GM18511 (cell line): Measurements from ENCODE around the gene PGM1.
"Not testable (repeated sequence)": the region's sequence is repeated elsewhere in the genome, so short reads cannot be mapped to it uniquely, and the experiment has no call there.

Experiments
- ATAC-seq: cut with Tn5 transposase; IDR thresholded peaks from one replicate; pipeline ENCODE4 v1.9.1; 2021; ENCODE audit warnings: mild to moderate bottlenecking, moderate library complexity; ENCODE audit not compliant: unreplicated experiment

PGM1 gene

DNA sequence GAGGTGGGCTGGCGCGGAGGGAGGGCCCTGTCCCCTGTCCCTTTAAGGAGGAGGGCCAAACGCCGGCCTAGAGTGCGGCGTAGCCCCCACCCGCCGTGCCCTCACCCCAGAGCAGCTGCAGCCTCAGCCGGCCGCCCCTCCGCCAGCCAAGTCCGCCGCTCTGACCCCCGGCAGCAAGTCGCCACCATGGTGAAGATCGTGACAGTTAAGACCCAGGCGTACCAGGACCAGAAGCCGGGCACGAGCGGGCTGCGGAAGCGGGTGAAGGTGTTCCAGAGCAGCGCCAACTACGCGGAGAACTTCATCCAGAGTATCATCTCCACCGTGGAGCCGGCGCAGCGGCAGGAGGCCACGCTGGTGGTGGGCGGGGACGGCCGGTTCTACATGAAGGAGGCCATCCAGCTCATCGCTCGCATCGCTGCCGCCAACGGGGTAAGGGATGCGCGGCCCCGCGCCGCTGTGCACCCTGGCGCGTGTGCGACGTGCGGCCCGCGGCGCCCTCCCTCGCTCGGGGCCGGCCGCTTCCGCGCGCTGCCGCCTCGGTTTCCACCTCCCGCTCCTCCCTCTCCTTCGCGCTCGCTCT, at the start of gene PGM1:
TSS of gene PGM1 (plus strand) at position 109 of the 583 bp plus-strand sequence. CDS start at position 187, 78 bp downstream.
- ATAC-seq: peak; percentile 77

DNA sequence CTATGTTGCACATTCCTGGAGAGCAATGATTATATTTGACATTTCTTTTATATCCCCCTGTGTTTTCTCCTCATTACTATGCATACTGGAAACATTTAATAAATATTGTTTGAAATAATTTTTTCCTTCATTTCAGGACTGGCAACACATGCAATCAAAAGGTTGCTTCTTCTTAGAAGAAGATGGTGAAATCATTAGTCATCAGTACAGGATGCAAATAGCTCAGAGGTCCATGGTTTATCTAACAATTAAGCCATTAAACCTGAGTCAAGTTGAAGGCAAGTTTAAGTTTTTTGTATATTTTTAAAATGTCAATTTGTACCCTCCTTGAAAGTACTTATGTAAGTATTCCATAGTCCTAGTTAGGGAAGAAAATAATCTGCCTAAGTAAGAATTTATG, 47.4 kb upstream of the PGM1 start:
- no peak for ATAC-seq

DNA sequence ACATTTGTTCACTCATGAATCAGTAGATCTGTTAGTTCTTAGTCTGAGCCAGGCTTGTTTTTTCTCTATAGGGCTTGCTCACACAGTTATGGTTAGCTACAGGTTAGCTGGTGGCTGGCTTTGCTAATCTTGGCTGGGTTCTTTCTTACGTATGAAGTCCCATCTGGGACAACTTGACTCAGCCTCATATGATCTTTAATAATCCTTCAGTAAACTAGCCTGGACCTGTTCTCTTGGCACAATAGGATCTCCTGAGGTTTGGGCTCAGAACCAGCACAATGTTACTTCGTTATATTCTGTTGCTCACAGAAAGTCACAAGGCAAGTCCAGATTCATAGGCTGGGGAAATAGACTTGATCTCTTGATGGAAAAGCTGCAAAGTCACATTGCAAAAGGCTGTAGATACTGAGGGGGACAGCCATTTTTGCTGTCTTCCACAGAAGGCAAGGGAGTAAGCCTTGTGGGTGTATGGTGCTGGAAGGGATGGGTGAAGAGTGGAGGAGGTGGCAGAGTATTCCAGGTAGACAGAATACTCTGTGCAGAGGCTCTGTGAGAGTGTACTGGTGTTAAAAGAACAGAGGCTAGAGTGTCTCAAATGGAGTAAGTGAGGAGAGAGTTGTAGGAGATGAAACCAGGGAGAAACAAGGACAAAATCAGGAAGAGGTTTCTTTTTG, 45.5 kb upstream of the PGM1 start:
- no peak for ATAC-seq

DNA sequence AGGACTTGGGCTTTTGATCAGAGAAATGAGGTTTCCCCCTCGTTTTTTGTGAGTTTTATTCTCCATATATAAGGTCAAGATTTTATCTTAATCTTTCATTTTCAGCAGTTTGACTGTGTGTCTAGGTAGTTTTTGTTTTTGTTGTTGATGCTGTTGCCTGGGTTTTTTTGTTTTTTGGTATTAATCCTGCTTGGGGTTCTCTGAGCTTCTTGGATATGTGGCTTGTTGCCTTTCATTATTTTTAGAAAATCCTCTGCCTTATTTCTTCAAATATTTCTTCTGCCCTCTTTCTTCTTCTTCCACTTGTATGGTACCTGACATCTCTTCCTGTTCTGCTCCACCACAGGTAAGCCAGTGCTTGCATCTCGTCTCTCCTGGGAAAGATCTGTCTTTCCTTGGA, 44.9 kb upstream of the PGM1 start:
- ATAC-seq: no peak

DNA sequence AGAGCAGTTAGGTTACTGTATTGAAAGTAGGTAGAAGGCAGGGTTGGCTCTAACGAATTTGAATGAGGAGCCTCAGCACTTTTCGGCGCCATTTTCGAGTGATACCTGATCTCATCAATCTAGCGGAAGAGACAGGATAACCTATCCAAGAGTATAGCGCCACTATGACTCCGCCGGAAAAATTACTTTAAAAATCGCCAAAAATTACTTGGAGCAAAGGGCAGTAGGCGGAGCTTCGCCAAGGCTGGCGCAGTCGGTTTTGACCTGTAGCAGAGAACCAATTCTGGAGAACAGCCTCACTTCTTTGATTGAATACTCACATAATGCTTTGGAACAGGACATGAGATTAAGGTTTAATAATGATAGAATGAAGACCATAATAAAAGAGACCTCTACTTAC, 44.3 kb upstream of the PGM1 start:
- ATAC-seq: no peak

DNA sequence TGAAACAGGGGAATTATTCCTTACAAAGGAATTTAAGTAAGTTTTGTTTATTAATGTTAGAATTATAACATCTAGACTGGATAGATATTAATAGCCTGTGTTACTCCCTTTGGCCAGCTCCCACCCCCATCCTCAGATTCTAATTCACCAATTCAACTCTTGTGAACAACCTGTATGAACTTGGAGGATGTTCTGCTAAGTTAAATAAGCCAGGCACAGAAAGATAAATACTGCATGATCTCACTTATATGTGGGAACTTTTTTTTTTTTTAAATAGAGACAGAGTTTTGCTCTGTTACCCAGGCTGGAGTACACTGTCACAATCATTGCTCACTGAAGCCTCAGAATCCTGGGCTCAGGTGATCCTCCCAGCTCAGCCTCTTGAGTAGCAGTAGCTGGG, 37.7 kb upstream of the PGM1 start:
- no peak for ATAC-seq

DNA sequence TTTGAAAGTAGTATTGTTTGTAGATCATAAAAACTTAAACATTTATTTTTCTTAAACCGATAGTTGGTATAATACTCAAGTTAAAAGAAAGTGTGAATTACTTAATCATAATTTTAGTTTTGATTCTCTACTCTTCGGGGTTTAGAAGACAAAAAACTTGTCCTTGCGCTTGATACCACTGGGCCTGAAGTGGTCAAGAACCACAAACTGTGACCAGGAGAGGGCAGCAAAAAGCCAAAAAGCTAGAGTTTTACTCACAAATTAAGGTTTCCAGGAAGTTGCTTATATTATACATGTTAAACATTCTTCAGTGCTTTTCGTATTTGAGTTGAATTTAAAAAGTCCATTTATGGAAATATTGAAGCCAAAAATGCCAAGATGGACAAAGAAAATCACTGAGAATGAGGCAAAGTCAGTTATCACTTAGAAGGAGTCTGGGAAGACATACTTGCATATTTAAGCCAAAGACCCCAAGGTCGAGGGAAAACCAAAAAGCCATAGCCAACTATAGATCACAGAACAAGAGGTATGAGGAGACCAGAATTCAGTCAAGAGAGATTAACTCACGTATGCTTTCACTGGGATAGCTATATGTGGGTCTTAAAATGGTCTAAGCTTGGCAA, 35.7 kb upstream of the PGM1 start:
- no peak for ATAC-seq

DNA sequence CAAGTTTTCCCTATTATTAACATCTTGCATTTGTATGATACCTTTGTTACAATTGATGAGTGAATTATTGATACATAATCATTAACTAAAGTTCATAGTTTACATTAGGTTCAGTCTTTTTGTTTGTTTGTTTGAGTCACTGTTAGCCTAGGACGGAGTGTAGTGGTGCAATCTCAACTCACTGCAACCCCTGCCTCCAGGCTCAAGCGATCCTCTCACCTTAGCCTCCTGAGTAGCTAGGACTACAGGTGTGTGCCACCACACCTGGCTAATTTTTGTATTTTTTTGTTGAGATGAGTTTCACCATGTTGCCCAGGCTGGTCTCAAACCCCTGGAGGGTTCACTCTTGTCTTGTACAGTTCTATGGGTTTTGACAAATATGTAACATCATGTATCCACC, 33.9 kb upstream of the PGM1 start:
- no peak for ATAC-seq

DNA sequence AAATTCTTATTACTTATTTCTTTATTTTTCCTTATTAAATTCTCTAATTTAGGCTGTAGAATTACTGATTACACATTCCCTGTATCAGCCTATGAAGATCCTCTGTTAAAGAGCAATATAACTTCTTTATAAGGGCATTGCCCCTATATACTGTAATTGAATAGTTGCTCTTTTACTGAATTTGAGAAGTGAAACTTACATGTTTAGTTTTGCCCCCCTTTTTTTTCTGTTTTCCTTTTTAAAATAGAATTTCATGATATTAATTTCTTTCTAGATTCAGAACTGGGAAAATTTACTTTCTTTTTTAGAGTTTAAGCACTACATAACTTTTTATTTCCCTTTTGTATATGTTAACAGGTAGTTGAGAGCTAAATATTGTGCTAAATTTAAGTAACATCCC, 29.5 kb upstream of the PGM1 start:
- no peak for ATAC-seq

DNA sequence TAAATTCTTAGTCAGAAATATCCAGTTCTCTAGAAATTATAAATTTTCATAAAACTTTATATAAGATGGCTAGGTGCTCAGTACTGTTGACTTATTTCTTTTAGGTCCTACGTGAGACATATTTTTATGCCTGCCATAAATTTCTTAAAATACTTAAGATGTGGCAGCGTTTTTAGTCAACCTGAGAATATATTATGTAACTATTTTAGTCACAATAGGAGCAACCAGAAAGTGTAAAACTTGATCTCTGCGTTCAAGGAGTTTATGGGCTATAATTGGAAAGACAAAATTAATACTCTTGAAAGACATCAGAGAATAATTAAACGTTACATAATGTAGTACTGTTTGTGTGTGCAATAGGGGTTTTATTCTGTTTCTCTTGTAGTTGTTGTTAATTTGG, 24.1 kb upstream of the PGM1 start:
- ATAC-seq: no peak

DNA sequence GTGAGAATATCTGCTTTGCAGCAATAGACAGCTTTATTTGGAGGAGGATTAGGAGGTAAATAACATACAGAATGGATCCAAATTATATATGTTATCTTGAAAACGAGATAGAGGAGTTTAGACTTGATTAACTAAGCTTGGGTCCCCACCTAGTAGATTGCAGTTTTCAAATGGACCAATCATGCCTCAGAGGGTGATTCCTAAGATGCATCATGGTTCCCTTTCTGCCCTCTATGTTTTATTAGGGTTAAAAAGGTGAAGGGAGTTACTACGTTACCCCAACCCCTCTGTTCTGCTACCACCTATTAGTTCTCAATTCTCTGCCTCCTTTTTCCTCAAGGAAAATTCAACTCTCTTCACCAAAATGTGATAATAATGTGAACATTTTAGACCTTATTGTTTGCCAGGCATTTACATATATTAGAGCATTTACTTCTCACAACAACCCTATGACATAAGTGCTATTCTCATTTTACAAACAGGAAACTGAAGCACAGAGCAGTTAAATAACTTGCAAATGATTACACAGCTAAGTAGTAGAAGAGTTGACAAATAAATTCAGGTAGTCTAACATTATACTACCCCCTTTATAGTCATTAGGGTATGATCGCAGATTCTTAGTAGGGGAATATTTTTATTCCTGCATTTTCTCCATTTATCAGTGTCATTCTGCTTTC, 23.4 kb upstream of the PGM1 start:
- ATAC-seq: no peak

DNA sequence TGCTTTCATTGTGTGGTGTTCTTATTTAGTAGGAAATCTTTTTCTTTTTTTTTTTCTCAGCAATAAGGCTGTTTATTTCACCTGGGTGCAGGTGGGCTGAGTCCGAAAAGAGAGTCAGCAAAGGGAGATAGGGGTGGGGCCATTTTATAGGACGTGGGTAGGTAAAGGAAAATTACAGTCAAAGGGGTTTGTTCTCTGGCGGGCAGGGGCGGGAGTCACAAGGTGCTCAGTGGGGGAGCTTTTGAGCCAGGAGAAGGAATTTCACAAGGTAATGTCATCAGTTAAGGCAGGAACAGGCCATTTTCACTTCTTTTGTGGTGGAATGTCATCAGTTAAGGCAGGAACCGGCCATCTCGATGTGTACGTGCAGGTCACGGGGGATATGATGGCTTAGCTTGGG, 20.5 kb upstream of the PGM1 start:
- not testable (repeated sequence) for ATAC-seq

DNA sequence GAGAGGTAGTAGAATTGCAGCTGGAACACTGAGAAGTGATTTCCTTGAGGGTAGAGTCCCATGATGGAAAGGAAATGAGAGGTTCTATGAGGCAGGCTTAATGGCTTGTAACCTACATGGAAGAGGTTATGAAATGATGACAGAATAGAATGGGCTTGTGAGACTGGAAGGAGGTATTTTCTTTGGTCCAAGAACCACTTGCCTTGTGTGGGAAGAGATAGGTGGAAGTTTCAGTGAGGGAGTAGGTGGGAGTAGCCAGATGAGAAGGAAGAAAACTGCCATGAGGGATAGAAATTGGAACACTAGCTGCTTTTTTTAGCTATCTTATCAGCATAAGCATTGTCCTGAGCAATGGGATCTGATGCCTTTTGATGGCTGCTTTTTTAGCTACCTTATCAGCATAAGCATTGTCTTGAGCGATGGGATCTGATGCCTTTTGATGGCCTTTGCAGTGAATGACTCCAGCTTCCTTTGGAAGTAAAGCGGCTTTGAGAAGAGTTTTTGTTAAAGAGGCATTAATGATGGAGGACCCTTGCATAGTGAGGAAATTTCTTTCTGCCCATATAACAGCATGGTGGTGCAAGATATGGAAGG, 18.9 kb upstream of the PGM1 start:
- ATAC-seq: not testable (repeated sequence)

DNA sequence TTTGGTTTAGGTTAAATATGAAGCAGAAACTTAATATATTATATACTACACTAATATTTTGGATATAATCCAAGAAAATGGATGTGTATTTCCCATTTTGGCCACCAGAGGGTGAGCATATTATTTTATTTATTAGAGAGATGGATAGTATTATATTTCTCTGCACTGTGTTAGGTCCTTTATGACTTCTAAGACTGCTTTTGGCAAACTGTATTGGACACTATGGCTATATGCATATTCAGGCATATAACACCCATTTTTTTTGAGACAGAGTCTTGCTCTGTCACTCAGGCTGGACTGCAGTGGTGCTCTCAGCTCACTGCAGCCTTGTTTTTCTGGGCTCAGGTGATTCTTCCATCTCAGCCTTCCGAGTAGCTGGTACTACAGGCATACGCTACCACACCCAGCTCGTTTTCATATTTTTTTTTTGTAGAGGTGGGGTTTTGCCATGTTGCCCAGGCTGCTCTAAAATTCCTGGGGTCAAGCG, 17.8 kb upstream of the PGM1 start:
- no peak for ATAC-seq

DNA sequence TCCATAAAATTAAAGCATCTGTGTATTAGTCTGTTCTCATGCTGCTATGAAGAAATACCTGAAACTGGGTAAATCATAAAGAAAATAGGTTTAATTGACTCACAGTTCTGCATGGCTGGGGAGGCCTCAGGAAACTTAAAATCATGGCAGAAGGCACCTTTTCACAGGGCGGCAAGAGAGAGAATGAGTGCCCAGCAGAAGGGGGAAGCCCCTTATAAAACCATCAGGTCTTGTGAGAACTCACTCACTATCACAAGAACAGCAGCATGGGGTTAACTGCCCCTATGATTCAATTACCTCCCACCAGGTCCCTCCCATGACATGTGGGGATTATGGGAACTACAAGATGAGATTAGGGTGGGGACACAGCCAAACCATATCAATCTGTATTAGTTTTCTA, 6.9 kb upstream of the PGM1 start:
- ATAC-seq: not testable (repeated sequence)

DNA sequence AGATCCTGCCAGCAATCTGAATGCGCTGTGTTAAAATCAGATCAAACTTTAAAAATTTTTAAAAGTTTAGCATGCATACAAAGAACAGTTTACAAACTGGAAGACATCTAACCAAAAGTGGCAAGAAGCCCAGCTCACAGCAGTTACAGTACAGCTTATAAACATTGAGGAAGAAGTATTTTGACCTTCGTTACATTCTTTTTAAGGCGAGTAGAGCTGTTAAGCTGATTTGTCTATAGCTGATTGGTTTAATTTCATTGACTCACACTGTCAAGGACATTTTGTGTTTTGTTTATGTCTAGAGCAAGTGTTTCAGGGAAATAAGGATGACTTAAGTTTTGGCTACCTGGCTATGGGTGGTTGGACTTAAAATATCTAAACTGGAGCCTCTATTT, 3.0 kb upstream of the PGM1 start:
- no peak for ATAC-seq

DNA sequence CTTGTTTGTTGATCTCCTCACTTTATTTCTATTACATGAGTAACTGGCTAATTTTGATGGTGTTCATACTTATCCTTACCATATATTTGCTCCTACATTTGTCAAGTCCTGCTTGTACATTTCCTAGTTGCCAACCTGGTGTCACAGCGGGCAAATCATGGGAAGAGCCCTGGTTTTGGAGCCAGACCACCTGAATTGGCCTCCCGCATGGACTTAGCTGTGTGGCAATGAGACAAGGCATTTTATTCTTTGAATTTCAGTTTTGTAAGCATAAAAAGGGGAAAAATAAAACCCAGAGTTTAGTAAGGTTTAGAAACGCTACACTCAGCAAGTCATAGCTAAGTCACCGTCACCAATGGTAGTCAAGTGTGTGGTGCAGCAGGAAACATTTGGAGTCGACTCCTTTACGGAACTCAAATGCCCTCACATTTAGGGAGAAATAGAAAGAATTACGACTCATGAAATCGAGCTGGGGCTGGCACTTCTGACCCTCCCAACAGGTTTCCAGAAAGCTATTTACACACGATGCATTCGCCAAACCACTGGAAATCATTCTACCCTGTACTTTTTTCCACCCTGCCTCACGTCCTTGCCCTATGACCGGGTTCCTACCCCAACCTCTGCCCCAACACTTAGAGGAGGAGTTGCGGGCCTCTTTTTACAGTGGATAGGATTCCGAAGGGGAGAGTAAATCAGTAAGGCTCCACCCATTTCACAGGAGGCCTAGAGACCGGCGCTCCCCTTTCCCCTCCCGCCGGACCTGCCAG, 492 bp upstream of the PGM1 start:
- ATAC-seq: no peak

DNA sequence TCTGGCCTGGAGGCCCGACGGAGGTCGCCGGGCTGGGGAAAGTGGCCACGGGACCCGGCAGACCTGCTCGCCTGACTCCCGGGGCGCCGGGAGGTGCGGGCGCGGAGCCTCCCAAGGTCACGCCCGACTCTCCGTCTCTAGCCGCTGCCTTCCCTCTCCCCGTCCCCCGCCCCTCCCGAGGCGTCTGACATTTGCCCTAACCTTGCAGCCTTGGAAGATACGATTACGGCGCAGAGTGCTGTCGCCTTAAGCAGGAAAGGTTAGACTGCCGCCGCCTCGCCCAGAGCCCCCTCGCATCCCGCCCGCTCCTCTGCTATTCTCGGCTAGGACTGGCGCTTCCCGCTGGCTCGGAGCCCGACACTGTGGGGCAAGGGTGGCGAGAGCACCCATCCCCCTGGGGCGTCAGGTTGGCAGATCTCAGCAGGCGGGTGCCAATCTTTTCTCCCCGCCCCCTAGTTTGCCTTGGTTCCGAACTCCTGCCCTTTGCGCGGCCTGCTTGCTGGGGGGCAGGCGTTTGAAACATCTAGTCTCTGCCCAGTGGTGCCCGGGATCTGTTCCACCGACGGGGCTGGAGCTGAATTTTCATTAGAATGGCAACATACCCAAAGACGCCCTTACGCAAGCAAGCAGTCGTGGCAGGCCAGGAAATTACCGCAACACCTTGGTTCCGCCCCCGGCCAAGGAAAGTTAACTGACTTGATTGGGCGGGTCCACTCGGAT, 835 bp downstream of the PGM1 start:
- peak; percentile 53 for ATAC-seq

DNA sequence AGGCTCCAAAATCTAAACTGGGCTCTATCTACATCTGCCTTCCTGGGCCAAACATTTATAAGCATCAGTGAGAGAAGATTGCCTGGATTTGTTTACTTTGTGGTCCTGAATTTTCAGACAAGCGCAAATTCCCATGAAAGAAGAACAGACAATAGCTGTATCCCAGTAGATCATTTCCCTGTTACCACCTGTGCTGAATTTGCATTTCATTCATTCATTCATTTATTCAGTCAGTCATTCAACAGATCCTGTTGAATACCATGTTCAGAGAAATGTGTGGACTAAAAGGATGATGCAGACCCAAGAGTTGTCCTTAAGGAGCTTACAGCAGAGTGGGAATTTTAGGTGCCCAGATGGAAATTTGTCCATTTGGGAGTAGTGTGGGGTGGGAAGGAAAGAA, 2.2 kb downstream of the PGM1 start:
- ATAC-seq: no peak

DNA sequence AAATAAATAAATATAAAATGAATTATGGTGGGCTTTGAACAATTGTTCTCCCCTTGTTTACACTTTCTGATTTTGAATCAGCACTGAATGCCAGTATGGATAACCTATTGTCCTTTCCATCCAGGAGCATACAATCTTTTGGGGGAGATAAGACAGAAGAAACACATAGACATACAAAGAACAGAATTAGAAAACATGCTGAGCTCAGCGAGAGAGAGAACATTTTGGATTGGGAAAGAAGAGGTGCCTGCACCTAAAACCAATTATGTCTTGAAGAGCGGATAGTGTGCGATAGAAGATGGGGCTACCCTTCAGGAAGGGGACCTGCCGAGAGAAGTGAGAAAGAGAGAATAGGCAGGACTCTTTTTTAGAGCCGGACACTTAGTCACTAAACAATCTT, 6.6 kb downstream of the PGM1 start:
- no peak for ATAC-seq
